ENCODE measurements around the gene KCNMB1.

Gene KCNMB1

DNA sequence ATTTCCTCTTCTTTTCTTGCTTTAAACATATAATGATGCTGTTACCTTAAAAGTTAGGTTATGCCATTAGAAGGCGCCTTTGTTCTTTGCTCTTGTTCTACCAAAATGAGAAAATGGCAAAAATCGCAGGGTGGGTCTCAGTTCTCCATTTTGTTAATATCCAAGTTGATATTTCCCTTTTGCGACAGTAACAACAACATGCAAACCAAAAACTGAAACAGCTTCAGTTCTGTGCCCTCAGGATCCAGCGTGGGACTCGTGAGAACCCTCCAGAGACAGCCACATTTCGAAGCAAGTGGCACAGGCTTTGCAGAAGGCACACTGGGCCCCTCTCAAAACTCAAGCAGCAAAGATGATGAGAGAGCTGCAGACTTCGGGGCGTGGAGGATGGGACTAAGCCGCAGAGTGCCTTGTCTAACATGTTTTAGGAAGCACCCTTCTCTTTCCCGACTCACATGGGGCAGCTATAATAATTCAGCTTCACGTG, 58.6 kb downstream of the KCNMB1 start:
- H3K4me3 ChIP-seq (ENCODE audit: low read depth, low read length), result peak overlapping the region; percentile 41
- peak; percentile 81 for DNase-seq (ENCODE audit: low read depth)
- TF ChIP-seq POLR2A (IDR thresholded peaks at IDR 0.05; ENCODE audit: extremely low read depth, insufficient read length) (no peak), MYC (IDR thresholded peaks at IDR 0.05; ENCODE audit: low read depth, low read length) (no peak)
- TF ChIP-seq, protein P1, sequence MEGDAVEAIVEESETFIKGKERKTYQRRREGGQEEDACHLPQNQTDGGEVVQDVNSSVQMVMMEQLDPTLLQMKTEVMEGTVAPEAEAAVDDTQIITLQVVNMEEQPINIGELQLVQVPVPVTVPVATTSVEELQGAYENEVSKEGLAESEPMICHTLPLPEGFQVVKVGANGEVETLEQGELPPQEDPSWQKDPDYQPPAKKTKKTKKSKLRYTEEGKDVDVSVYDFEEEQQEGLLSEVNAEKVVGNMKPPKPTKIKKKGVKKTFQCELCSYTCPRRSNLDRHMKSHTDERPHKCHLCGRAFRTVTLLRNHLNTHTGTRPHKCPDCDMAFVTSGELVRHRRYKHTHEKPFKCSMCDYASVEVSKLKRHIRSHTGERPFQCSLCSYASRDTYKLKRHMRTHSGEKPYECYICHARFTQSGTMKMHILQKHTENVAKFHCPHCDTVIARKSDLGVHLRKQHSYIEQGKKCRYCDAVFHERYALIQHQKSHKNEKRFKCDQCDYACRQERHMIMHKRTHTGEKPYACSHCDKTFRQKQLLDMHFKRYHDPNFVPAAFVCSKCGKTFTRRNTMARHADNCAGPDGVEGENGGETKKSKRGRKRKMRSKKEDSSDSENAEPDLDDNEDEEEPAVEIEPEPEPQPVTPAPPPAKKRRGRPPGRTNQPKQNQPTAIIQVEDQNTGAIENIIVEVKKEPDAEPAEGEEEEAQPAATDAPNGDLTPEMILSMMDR (IDR thresholded peaks at IDR 0.05; ENCODE audit: low read depth, low read length), result no peak
- TF ChIP-seq, protein P2, sequence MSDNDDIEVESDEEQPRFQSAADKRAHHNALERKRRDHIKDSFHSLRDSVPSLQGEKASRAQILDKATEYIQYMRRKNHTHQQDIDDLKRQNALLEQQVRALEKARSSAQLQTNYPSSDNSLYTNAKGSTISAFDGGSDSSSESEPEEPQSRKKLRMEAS (IDR thresholded peaks at IDR 0.05; ENCODE audit: low read depth, low read length), result peak; percentile 27

DNA sequence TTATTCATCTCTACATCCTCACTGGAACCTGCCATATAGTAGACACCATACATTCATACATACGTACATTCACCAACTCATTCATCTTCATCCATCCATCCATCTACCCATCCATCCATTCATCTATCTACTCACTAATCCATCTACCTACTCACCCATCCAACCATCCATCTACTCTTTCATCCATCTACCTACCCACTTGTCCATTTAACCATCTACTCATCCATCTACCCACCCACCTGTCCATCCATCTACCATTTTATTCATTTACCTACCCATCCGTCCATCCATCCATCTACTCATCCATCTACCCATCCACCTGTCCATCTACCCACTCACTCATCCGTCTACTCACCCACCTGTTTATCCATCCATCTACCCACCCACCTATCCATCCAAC, 59.6 kb downstream of the KCNMB1 start:
- no peak for TF ChIP-seq POLR2A (IDR thresholded peaks at IDR 0.05; ENCODE audit: extremely low read depth, insufficient read length)
- TF ChIP-seq, protein P2 (IDR thresholded peaks at IDR 0.05; ENCODE audit: low read depth, low read length), result no peak
- H3K4me3 ChIP-seq (ENCODE audit: low read depth, low read length), result no peak overlapping the region
- DNase-seq (ENCODE audit: low read depth), result no peak

DNA sequence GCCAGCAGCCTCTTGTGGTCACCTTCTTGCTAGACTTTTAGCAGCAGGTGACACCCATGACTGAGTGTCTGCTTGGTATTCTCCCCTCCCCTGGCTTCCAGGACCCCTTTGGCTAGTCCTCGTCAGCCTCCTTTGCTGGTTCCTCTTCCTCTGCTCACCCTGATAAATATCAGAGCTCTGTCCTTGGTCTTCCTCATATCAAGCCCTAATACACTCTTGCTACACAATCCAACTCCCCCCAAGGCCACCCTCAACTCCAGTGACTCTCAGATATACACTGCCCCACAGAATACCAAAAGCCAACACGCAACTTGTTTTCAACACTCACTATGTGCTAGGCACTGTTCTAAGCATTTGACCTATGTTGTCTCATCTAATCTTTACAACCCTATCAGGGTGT, 61.3 kb downstream of the KCNMB1 start:
- no peak for TF ChIP-seq MYC (IDR thresholded peaks at IDR 0.05; ENCODE audit: low read depth, low read length)
- TF ChIP-seq, protein P2 (IDR thresholded peaks at IDR 0.05; ENCODE audit: low read depth, low read length), result no peak
- TF ChIP-seq, protein P1 (IDR thresholded peaks at IDR 0.05; ENCODE audit: low read depth, low read length), result no peak
- no peak for TF ChIP-seq POLR2A (IDR thresholded peaks at IDR 0.05; ENCODE audit: extremely low read depth, insufficient read length)
- peak; percentile 59 for DNase-seq (ENCODE audit: low read depth)
- peak overlapping the region; percentile 6 for H3K4me3 ChIP-seq (ENCODE audit: low read depth, low read length)

DNA sequence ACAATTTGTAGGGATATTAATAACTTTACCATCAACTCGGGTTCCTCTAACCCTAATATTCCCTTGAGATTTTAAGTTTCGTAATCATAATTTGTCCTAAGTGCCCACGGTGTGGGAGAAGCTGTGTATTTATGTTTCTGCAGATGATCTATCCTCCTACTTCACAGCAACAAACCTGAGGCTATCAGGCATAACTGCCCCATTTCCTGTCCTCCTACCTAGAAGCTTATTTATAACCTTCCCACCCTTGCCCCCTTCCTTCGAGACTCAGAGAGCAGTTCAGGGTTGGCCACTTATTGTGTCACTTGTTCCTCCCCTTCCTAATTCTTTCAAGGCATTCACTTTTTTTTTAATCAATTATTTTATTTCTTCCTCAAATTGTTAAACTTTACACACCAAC, 62.0 kb downstream of the KCNMB1 start:
- no peak for TF ChIP-seq MYC (IDR thresholded peaks at IDR 0.05; ENCODE audit: low read depth, low read length)
- TF ChIP-seq, protein P1 (IDR thresholded peaks at IDR 0.05; ENCODE audit: low read depth, low read length), result no peak
- TF ChIP-seq POLR2A (IDR thresholded peaks at IDR 0.05; ENCODE audit: extremely low read depth, insufficient read length), result no peak
- TF ChIP-seq, protein P2 (IDR thresholded peaks at IDR 0.05; ENCODE audit: low read depth, low read length), result no peak
- H3K4me3 ChIP-seq (ENCODE audit: low read depth, low read length), result no peak overlapping the region
- peak; percentile 82 for DNase-seq (ENCODE audit: low read depth)

All from NB4 (cell line).